Activated CD4-positive, alpha-beta T cell treated with anti-CD3 and anti-CD28 coated beads for 4 hours (primary cell): ENCODE results near the gene PKDCC.
"Not testable (repeated sequence)": the region's sequence is repeated elsewhere in the genome, so short reads cannot be mapped to it uniquely, and the experiment has no call there.

Experiments used
- DNase-seq, 2 donors: peaks; one replicate each; pipeline ENCODE4 v3.0.0-alpha.2; 2020

Gene PKDCC

DNA sequence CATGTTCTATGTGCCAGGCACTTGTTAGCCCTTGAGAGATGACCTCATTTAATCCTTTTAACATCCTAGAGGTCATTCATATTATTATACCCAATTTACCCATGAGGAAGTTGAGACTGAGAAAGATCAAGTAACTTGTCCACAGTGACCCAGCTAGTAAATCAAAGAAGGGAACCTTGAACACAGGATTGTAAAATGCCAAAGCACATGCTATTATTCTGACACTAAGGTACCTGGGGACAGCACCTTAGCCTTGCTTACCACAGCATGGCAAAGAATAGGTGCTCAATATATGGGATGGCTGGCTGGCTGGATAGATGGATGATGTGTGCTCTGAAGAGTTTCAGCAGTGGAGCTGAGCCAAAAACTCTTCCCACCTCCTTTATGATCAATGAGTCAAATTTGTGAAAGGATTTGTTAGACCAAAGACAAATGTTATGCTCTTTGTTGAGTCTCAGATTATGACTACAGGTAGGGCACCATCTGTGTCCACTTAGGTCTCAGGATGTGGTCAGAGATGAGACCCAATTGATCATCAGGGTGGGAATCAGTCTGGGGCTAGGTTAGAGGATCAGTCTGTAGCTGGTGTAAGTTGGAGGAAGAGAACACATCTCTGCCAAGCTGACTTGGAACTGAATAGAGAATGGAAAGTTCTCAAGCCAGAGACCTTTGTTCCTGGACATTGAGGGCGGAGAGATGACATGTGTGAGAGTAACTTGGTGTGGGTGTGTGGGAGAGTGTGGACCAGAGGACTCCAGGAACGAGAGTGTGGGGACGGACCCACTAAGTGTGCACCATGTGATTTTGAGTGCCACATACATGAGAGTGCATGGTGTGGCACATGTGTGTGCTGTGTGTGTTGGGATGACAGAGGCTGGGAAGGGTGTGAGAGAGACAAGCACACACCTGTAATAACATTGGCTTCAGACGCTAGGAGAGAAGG, 16.3 kb upstream of the PKDCC start:
- DNase-seq = no peak

DNA sequence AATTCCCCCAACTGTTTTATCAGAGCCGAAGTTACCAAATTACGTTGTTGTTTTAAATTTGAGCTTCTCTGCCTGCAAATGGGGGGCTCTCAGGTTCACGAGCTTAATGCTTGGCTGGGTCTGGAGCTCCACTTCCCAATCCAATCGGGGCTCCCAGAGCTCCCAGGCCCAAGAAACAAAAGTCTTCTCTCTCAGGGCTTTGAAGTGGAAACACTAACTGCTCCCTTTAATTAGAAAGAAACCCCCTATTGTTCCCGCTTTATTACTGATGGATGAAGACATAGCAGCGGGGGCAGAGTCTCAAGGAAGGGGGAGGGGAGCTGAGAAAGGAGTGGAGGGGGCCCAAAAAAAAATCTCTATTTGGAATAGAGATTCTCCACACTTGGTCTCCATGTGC, 15.6 kb upstream of the PKDCC start:
- DNase-seq = no peak

DNA sequence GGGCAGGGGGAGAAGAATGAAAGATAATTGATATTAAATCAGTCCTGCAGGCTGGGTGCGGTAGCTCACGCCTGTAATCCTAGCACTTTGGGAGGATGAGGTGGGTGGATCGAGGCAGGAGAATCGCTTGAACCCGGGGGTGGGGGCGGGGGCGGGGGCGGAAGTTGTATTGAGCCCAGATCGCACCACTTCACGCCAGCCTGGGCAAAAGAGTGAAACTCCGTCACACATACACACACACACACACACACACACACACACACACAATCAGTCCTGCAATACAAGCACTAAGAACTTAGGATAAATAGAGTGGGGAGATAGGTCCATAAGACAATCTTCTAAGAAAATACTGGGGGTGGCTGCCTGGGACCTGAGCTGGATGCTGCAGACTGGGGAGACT, 15.1 kb upstream of the PKDCC start:
- no peak for DNase-seq

DNA sequence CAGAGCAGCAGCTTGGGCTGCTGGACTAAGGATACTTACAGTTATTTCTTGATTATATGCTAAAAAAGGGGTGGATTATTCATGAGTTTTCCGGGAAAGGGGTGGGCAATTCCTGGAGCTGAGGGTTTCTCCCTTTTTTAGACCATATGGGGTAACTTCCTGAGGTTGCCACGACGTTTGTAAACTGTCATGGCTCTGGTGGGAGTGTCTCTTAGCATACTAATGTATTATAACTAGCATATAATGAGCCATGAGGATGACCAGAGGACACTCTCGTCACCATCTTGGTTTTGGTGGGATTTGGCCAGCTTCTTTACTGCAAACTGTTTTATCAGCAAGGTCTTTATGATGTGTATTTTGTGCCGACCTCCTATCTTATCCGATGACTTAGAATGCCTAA, 13.7 kb upstream of the PKDCC start:
- not testable (repeated sequence) for DNase-seq

DNA sequence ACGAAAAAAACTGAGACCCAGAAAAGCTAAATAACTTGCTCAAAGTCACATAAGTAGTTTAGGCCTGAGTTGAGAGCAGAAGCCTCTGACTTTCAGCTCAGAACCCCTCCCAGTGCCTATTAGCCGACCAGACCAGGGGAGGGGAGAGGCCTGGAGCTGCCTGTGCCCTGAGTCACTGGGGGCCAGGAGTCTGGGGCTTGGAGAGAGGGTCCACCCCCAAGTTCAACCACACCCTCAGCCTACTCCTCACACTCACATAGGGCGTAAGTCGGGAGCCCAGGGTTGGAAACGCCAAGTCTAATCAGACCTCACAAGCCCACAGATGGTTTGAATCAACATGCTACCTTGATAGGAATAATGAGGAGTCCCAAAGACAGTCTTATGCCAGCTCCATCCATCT, 12.6 kb upstream of the PKDCC start:
- DNase-seq = no peak

DNA sequence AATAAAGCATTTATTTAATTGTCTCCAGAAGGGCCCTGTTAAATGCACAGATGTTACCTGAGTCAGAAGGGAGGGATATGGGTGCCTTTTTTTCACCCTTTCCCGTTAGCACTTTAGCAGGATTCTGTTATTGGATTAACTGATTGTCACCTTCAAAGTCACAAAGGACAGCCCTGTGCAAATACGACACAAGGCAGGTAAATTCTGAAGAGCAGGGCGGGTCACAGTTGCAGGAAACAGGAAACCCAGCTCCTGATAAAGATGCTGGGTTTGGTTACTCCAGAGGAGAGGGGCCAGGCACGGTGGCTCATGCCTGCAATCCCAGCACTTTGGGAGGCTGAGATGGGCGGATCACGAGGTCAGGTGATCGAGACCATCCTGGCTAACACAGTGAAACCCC, 11.4 kb upstream of the PKDCC start:
- DNase-seq = no peak

DNA sequence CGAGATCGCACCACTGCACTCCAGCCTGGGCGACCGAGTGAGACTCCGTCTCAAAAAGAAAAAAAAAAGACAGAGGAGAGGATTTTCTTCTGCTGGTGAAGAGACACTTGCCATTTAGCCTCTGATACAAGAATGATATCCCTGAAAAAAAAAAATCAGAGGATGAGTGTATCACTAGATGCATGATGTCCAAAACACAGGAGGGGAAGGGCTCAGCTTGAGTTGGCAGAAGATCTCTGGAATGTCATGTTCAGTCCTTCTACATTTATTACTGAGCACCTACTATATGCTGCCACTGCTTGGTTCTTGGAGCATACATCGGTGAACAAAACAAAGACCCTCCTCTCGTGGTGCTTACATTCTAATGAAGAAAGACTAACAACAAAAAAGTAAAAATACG, 10.9 kb upstream of the PKDCC start:
- no peak for DNase-seq

DNA sequence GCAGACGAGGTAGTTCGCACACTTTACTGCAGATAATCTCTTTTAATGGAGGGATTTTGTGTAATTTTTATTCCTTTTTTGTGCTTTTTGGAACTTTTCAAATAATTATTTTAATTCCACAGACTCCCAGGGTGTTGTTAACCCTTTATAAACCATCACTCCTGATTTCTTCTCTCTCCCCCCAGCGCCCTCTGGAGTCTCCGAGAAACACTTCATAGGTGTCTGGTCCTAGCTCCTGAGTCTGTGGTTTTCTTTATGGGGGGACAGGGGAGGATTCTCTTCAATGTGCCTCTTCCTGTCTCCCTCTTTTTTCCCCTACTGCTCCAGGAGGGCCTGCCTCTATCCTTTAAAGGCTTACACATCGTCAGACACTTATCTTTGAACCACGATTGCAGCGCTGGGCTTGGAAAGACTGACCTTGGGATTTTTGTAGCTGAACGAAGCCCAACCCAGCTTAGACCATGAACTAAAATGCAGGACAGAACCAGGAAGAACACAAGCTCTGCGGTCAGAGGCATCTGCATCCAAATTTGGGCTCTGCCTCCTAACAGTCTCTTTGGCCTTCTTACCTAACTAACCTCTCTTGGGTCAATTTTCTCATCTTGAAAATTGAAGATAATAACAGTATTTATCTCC, 7.1 kb upstream of the PKDCC start:
- no peak for DNase-seq

DNA sequence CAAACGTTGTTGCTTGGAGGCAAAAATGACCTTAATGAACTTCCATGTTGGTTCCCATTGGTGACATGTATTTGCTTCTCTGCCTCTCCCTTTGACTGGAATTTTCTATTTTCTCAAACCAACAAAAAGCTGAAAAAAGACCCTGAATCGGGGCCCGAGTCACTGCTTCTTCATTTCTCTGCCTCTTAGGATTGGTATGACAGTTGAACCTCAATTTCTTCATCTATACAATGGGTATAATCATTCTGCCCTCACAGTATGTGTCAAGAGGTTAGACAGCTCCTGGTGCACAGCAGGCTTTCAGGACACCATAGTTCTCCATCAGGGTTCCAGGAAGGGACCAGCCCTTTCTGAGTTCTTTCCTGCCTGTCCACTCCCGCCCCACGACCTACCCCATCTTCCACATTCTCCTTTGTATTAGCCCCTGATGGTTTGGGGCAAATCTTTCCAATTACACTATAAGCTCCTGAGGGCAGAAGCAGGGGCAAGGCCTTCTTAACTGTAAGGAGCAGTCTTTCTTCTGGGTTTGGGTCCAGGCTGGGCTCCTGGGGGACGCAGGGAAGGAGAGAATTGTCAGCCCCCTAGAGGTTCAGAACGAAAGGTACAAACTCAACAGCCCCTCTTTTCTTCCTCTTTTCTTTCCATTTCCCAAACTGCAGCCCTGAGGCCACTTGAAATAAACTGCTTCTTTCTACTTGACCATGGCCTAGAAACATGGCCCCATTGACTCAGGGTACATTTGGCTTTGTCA, 6.3 kb upstream of the PKDCC start:
- DNase-seq = no peak

DNA sequence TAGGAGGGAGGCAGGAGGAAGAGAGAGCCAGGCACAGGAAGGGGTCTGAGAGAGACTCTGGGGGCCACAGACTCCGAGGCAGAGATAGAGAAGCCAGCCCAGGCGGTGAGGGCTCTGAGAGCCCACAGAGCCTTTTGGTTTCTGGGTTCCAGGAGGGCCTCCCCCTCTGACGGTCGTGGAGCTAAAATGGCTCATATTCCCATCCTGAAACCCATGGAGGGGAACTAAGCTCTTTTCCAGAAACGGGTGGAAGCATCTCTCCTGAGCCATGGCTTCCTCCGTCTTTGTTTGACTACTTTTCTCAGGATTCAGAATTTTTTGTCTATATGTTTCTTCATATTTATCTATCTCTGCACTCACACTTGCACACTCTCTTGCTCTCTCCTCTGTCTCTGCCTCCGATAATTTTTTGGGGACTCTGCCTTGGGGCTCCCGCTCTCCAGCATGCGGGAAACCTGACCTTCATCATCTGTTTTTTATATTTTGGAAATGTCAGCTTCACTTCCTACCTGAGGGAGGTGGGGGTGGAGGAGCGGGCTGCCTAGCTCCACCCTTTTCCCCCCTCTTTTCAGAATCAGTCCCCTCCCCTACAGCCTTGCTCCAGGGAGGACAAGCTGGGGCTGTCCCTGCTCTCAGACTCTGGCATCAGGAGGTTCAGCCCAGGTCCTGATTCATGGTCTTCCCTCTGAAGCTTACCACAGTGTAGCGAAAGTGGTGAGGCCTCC, 5.0 kb upstream of the PKDCC start:
- no peak for DNase-seq

DNA sequence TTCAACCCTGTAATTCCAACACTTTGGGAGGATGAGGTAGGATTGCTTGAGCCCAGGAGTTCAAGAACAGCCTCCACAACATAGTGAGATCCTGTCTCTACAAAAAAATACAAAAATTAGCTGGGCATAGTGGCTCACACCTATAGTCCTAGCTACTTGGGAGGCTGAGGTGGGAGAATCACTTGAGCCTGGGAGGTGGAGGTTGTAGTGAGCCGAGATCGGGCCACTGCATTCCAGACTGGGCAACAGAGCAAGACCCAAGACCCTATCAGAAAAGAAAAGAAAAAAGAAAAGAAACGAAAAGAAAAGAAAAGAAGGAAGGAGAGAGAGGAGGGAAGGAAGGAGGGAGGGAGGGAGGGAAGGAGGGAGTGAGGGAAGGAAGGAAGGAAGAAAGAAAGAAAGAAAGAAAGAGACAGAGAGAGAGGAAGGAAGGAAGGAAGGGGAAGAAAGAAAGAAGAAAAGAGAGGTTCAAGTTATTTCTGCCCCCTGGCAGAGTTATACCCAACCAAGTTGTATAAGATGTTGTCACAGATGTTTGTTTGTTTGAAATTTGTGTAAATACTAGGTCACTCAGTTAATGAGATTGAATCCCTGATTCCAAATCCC, 3.9 kb upstream of the PKDCC start:
- DNase-seq = no peak

DNA sequence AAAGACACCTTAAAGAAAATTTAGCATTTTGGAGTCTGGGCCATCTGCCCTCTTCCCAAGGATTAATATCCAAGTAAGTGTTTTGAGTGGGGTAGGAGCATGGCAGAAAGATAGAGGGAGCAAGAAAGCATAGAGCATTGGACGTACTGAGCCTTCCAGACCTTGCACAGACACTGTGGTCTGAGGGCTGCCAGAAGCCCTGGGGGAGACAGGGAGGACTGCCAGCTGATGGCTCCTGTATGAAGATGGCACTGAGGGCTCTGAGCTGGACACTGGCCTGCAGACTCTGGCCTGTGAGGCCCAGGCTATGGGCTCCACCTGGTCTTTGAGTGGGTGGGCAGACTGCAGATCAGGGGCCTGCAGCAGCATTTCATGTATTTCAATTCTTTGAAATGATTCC, 2.9 kb upstream of the PKDCC start:
- no peak for DNase-seq

DNA sequence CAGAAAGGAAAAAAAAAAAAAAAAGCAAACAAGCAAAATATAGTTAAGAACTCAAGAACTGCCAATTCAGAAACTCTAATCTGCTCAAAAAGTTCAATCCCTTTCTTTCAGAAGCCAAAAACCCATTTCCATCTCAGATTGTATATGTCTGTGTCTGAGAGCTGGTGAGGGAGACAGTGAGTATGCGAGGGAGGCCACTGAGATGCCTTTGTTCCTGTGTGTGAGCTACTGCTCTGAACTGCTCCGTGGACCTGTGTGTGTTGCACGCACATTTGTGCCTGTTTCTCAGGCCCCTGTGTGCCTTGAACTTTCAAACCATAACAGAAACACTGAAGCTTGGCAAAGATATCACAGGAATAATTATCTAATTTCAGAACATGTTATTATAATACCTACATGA, 2.5 kb upstream of the PKDCC start:
- no peak for DNase-seq

DNA sequence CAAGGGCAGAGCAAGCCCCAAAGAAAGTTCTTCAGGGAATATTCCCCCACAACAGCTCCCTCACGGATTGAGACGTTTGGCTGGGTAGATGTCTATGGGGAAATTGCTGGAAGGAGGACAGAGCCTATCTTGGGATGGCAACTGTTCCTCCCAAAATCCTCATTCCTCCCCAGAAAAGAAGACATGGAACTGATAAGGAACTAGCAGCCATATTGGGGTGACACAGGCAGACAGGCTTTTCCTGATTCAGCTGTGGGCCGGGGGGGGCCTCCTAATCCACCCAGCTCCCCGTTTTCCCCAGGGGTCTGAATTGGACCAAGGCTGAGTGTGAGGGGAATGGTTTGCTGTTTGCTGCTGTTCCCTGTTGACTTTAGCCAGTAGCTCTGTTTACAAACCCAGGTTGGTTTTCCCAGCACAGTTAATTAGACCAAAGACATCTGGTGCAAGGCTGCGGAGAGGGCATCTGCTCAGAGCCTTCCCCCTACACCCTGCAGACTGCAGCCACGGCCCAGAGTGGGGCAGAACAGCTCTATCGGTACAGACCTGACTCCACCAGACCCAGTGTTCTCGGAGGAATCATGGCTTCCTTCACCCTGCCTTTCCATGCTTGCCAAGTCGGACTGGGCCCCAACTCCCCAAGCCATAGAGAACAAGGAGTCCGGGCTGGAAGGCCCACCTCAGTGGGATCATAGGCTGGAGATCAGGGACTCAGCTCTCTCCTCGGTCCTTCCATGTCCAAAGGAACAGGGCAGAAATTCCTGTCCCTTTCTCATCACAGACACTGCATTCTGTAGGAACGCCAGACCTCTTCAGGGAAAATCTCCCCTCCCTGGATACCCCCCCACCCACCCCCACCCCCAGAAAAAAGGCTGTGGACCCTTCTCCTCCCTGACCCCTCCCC, 1.7 kb upstream of the PKDCC start:
- DNase-seq = no peak

DNA sequence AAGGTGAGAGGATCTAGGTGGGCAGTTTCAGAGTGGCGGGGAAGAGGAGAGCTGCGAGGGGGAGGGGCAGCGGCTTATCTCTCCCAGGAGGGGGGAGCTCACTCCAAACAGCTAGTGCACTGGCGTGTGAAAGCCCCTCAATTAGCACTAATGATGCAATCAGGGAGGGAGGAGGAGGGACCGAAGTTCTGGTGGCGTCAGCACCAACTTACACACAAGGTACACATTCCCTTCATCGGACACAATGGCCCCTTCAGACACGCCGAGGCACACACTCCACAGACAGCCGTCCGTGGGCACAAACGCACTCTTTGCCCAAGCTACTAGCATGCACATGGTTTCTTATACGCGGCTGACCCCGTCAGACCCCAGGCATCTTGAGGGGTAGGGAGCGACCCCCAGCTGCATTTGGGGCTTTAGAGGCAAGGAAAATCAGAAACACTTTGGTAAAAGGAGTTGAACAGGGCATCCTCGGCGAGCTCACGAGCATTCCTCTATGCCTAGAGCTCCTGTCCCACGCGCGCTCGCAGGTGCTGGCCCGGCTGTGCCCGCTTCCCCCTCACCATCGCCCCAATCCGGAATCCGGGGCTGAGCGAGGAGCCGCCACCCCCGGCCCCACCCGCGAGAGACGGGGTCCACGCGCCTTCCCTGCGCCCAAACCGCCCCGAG, 868 bp upstream of the PKDCC start:
- no peak for DNase-seq

DNA sequence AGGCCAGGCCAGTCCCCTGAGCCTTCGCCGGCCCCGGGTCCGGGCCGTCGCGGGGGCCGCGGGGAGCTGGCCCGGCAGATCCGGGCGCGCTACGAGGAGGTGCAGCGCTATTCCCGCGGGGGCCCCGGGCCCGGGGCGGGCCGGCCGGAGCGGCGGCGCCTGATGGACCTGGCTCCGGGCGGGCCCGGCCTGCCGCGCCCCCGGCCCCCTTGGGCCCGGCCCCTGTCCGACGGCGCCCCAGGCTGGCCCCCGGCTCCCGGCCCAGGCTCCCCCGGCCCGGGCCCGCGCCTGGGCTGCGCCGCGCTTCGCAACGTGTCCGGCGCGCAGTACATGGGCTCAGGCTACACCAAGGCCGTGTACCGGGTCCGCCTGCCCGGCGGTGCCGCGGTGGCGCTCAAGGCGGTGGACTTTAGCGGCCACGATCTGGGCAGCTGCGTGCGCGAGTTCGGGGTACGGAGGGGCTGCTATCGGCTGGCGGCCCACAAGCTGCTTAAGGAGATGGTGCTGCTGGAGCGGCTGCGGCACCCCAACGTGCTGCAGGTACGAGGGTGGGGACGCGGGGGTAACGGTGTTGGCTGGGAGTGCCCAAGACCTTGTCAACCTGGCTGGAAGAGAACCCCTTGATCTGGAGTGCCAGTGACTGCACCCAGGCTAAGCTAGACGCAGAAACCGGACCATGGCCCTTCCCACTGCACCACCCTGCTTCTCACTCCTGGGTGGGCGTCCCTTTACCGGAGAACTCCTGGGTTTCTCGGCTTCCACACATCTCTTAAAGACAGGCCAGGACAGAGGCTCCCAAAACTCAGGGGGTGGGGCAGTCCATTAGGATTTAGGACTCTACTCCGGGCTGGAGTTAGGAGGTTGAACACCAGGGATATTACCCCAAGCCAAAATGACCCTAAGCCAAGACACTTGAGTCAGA, 739 bp downstream of the PKDCC start:
- DNase-seq = no peak

DNA sequence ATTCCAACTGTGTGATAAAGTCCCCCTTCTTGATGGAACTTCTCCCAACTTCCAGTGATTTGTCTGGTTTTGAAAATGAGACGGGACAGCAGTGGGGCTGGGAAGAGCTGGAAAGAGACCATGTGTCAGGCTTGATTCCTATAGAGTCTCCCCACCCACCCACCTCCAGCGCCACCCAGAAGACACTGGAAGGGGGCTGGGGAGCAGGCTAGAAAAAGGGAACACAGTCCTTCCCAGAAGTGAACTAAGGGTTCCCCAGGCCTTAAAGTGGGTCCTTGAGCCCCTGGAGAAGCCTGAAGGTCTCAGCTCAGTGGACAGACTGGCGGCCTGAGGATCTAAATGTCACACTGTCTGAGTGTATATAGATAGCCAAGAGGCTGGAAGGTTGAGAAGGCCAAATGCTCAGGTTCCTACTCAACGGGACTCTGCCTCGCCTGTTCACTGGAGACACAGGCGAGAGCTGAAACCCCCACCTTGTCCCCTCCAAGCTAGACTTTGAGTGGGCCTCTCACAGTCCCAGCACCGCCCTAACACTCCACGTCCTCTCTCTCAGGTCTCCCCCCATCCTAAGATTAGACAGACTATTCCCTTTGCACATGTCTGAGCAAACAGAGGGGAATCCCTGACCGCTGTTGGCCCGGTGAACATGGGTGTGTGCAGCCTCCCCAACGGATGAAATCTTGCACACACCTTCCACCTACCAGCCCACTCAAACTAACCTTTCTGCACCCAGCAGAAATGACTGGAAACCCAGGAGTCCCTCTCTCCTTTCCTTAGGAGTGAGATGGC, 1.6 kb downstream of the PKDCC start:
- DNase-seq = no peak

DNA sequence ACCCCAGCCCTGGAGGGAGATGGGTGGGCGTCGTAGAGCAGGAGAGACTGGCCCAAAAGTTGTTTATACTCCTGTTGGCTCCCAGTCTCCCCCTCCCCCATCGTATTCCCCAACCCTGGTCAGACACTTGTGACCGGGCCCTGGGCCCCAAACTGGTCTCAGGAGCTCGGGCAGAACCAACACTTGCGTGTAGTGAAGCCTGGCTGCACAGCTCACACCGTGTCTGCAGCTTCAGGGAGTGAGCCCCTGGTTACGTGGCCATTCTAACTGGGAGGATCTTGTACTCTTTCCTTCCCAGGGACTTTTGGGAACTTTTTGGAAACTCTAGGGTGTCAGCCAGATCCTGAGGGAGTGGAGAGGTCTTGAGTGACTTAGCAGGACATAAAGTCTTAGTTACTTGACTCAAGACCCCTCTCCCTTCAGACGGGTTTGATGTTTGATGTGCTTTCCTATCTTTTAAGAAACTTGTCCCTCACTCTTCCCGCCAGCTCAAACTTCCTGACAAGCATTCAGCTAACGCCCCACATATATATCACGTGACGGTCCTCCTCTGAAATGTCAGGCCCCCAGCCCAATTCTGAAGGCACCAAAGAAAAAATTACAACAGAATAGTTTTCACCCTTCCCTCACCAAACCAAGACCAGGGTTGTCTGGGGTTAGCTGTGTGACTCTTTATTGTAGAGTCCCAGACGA, 2.3 kb downstream of the PKDCC start:
- no peak for DNase-seq
